ENCODE data around the gene MAML2. TPM values are rescaled to one million over a fixed set of nuclear protein-coding genes. Genes with fewer than 3 reads are reported as not detected.

Gene MAML2
- total and polyA plus RNA-seq, 2 of the 13 experiments (the other 11 are each of a cell fraction or from before 2014, with no cell fraction given) = 2.3 to 25.9 TPM

DNA sequence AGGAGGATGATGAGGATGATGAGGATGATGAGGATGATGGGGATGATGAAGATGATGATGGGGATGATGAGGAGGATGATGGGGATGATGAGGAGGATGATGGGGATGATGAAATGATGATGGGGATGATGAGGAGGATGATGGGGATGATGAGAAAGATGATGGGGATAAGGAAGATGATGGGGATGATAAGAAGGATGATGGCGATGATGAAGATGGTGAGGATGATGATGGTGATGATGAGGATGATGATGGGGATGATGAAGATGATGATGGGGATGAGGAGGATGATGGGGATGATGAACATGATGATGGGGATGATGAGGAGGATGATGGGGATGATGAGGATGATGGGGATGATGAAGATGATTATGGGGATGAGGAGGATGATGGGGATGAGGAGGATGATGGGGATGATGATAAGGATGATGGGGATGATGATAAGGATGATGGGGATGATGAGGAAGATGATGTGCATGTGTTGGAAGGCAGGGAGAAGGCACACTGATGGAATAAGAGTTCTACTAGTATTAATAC, 340.2 kb downstream of the MAML2 start:
- FAIRE-seq = no peak
- Histone ChIP-seq H2AFZ (ENCODE audit: low read length) (no peak overlapping the region), H3K9ac (ENCODE audit: insufficient read depth, low read depth, low read length) (no peak overlapping the region), H3K27me3 (ENCODE audit: control insufficient read depth in 1 of 2, insufficient read depth in 2 of 2, low read length in 2 of 2) (no peaks in the 10 kb centered on the region), H3K4me3 (replicated peaks in 1 of 3; ENCODE audit: insufficient read depth in 1 of 3, low read depth in 2 of 3, low read length in 3 of 3) (no peak overlapping the region), H4K20me1 (ENCODE audit: insufficient read depth, low read length) (no peaks in the 10 kb centered on the region), H3K4me2 (ENCODE audit: low read depth, low read length) (no peak overlapping the region), H3K9me3 (ENCODE audit: low read length) (no peaks in the 10 kb centered on the region), H3K79me2 (ENCODE audit: insufficient read depth, low read length) (no peaks in the 10 kb centered on the region), H3K4me1 (ENCODE audit: insufficient read depth, low read length) (no peaks in the 10 kb centered on the region; the same call in 1 of the 2 replicates), H3K27ac (ENCODE audit: extremely low read length, insufficient read depth, low read length) (no peak overlapping the region), H3K36me3 (replicated peaks in 1 of 2; ENCODE audit: control insufficient read depth in 1 of 2, insufficient read depth in 2 of 2, low read length in 2 of 2) (peaks cover 0 to 1% of the 10 kb centered on the region in 2 experiments; a peak in 1 of 5 replicates)
- in situ Hi-C loops (cut with HindIII; ENCODE audit: extremely low pct_ligation_motif_present, low pct_unique_long_range_greater_than_20kb) = no loop called here
- ATAC-seq = no peak
- no peak for DNase-seq (ENCODE audit: low spot score)
- TF ChIP-seq ZNF660 (CRISPR knock-in tag; IDR thresholded peaks at IDR 0.05; ENCODE audit: borderline replicate concordance, low read depth) (no peak), HNRNPK (IDR thresholded peaks at IDR 0.05; ENCODE audit: low read depth, low read length, poor library complexity, severe bottlenecking) (peak; percentile 12), ZNF263 (CRISPR knock-in tag; IDR thresholded peaks at IDR 0.05) (peak; percentile 49; the same call in 1 of the 2 replicates), CREB1 (IDR thresholded peaks at IDR 0.05) (peak; percentile 50), CREB1 (CRISPR knock-in tag; IDR thresholded peaks at IDR 0.05) (no peak)
- intact Hi-C loops (cut with micrococcal nuclease; ENCODE audit: unreplicated experiment) = no loop called here
- POLR2A ChIA-PET = no interaction called here
- CTCF ChIA-PET (ENCODE audit: low intra/inter-chr PET ratio, low total read pairs) = no interaction called here
- no TSS peak for BruUV-seq (replicated peaks)
- 87% methylated on average over 1 of the region's 1 CpG for WGBS (ENCODE audit: low lambda C conversion rate)

DNA sequence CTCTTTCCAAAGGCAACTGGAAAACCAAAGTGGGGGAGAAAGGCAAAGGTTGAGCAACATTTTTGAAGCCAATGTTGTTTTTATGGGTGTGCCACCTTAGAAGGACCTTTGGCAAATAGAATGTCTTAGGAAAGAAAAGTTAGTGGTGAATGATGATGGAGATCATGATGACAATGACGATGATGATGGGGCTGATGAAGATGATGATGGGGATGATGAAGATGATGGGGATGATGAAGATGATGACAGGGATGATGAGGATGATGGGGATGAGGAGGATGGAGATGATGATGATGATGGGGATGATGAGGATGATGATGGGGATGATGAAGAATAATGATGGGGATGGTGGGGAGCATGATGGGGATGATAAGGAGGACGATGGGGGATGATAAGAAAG, 340.7 kb downstream of the MAML2 start:
- Histone ChIP-seq H3K9ac (ENCODE audit: insufficient read depth, low read depth, low read length) (no peak overlapping the region), H4K20me1 (ENCODE audit: insufficient read depth, low read length) (no peaks in the 10 kb centered on the region), H3K79me2 (ENCODE audit: insufficient read depth, low read length) (no peaks in the 10 kb centered on the region), H3K4me2 (ENCODE audit: low read depth, low read length) (no peak overlapping the region), H3K27ac (ENCODE audit: extremely low read length, insufficient read depth, low read length) (no peak overlapping the region), H3K9me3 (ENCODE audit: low read length) (no peaks in the 10 kb centered on the region), H2AFZ (ENCODE audit: low read length) (no peak overlapping the region), H3K4me1 (ENCODE audit: insufficient read depth, low read length) (no peaks in the 10 kb centered on the region; the same call in 1 of the 2 replicates), H3K27me3 (ENCODE audit: control insufficient read depth in 1 of 2, insufficient read depth in 2 of 2, low read length in 2 of 2) (no peaks in the 10 kb centered on the region), H3K36me3 (replicated peaks in 1 of 2; ENCODE audit: control insufficient read depth in 1 of 2, insufficient read depth in 2 of 2, low read length in 2 of 2) (peaks cover 0 to 1% of the 10 kb centered on the region in 2 experiments; a peak in 1 of 5 replicates), H3K4me3 (replicated peaks in 1 of 3; ENCODE audit: insufficient read depth in 1 of 3, low read depth in 2 of 3, low read length in 3 of 3) (no peak overlapping the region)
- DNase-seq (ENCODE audit: low spot score) (no peak), ATAC-seq (no peak), FAIRE-seq (no peak)
- TF ChIP-seq ZNF235 (CRISPR knock-in tag; IDR thresholded peaks at IDR 0.05; ENCODE audit: borderline replicate concordance) (no peak), CREB1 (IDR thresholded peaks at IDR 0.05) (peak; percentile 67), CREB1 (CRISPR knock-in tag; IDR thresholded peaks at IDR 0.05) (no peak), HDAC1 (CRISPR knock-in tag; IDR thresholded peaks at IDR 0.05) (no peak)
- BruUV-seq (replicated peaks) = no TSS peak
- POLR2A ChIA-PET = no interaction called here
- in situ Hi-C loops (cut with HindIII; ENCODE audit: extremely low pct_ligation_motif_present, low pct_unique_long_range_greater_than_20kb) = no loop called here
- CTCF ChIA-PET (ENCODE audit: low intra/inter-chr PET ratio, low total read pairs) = no interaction called here
- intact Hi-C loops (cut with micrococcal nuclease; ENCODE audit: unreplicated experiment) = no loop called here
- WGBS (ENCODE audit: low lambda C conversion rate) = 83% methylated on average over 2 of the region's 2 CpGs
